ENCODE results near the gene FGL2.
"Not testable (repeated sequence)": the region's sequence is repeated elsewhere in the genome, so short reads cannot be mapped to it uniquely, and the experiment has no call there.

FGL2 gene

GRCh38 chr7:77157446-77157845, 42.2 kb downstream of the FGL2 start:
- no peak overlapping the region for H3K27ac ChIP-seq
- TF ChIP-seq, protein P1, sequence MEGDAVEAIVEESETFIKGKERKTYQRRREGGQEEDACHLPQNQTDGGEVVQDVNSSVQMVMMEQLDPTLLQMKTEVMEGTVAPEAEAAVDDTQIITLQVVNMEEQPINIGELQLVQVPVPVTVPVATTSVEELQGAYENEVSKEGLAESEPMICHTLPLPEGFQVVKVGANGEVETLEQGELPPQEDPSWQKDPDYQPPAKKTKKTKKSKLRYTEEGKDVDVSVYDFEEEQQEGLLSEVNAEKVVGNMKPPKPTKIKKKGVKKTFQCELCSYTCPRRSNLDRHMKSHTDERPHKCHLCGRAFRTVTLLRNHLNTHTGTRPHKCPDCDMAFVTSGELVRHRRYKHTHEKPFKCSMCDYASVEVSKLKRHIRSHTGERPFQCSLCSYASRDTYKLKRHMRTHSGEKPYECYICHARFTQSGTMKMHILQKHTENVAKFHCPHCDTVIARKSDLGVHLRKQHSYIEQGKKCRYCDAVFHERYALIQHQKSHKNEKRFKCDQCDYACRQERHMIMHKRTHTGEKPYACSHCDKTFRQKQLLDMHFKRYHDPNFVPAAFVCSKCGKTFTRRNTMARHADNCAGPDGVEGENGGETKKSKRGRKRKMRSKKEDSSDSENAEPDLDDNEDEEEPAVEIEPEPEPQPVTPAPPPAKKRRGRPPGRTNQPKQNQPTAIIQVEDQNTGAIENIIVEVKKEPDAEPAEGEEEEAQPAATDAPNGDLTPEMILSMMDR (conservative IDR thresholded peaks at IDR 0.05), result no peak

DNA sequence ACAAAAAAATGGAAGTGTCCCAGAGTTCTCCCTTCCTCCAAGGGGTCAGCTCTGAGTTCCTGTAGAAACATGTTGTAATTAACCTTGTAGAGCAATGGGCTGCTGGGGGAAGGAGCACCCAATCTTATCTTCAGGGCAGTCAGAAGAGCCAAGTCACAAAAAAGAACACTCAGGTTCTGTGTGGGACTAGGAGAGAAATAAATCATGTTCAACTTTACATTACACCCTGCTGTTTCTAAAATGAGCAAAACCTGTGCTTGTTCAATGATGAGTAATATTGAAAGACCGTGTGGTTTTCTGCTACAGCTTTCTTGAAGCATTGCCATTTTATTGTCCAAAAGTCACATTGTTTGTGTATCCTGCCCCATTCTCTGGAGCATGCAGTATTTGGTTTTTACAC, 42.6 kb downstream of the FGL2 start:
- not testable (repeated sequence) for H3K27ac ChIP-seq

- H3K27ac ChIP-seq, result not testable (repeated sequence)
Observed at GRCh38 chr7:77155601-77156377, 43.8 kb downstream of the FGL2 start.

DNA sequence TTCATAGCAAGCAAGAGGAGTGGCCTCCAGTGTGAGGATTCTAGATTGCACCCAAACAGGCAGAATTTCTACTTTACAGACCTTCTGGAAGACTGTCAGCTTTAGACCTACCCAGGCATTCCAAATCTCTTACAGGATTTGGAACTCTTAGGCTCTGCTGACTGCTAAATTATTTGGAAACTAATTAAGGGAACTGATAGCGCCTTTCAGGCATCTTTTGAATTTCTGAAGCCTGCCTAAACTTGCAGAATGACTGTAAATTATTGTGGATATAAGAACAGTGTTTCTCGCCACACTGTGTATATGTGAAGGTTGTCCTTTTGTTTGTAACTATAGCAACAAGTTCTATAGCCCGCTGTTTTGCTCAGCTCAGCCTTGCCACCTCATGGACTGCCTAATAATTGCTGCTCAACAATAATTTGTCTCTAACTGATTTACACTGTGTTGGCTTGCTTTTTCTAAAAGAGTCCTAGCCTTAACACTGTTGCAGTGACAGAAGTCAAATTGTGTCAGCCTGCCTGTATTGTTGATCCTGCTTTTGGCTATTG, 44.6 kb downstream of the FGL2 start:
- not testable (repeated sequence) for H3K27ac ChIP-seq

- not testable (repeated sequence) for H3K27ac ChIP-seq
Observed at GRCh38 chr7:77152232-77152631, 47.4 kb downstream of the FGL2 start.
